K562 (cell line): Measurements from ENCODE around the gene KLHL22. TPM values are rescaled to one million over a fixed set of nuclear protein-coding genes. Genes with fewer than 3 reads are reported as not detected.
A peak's percentile ranks its signal among the peaks of the same experiment; 100 is the strongest.

Source experiments
- CBFB ChIP-seq: sonication (generic); formaldehyde crosslinking; IDR thresholded peaks from 2 replicates; pipeline ENCODE4 v1.4.0; 2020; ENCODE audit warnings: mild to moderate bottlenecking, missing genetic modification reagents
- CREBBP ChIP-seq: IDR thresholded peaks from one replicate; pipeline ENCODE4 v1.6.1; 2012; ENCODE audit warnings: low read depth, mild to moderate bottlenecking, control low read depth, inconsistent platforms, low read length
- CTBP1 ChIP-seq: fragments of 450-650 bp; IDR thresholded peaks from 2 replicates; pipeline ENCODE4 v1.6.1; 2016; ENCODE audit warnings: borderline replicate concordance
- ETV5 ChIP-seq: sonication (generic); formaldehyde crosslinking; IDR thresholded peaks from 2 replicates; pipeline ENCODE4 v1.4.0; 2020; ENCODE audit warnings: low read depth, mild to moderate bottlenecking, missing genetic modification reagents
- POLR2AphosphoS2 ChIP-seq: IDR thresholded peaks from 2 replicates; pipeline ENCODE4 v1.6.1; 2012; ENCODE audit warnings: low read length, improper control_type of control experiment
- SAFB ChIP-seq: fragments of 200-400 bp; formaldehyde crosslinking; IDR thresholded peaks from 2 replicates; pipeline ENCODE4 v1.6.1; 2017; ENCODE audit warnings: low read depth, low read length, borderline replicate concordance
- SNRNP70 ChIP-seq: fragments of 200-400 bp; formaldehyde crosslinking; optimal IDR thresholded peaks from 2 replicates; pipeline ENCODE3; 2017; ENCODE audit warnings: low read depth, low read length
- ZBTB34 ChIP-seq: fragments of 250-450 bp; sonication (Bioruptor Pico); IDR thresholded peaks from 2 replicates; pipeline ENCODE4 v1.8.0; 2021; ENCODE audit warnings: mild to moderate bottlenecking, moderate library complexity
- ZFP1 ChIP-seq: fragments of 450-650 bp; formaldehyde crosslinking; IDR thresholded peaks from 2 replicates; pipeline ENCODE4 v1.4.0; 2020; ENCODE audit warnings: mild to moderate bottlenecking, mixed read lengths
- ZFP91 ChIP-seq: sonication (generic); formaldehyde crosslinking; IDR thresholded peaks from 2 replicates; pipeline ENCODE4 v1.8.0; 2022; ENCODE audit warnings: mild to moderate bottlenecking, missing genetic modification reagents
- ZNF717 ChIP-seq: fragments of 250-450 bp; sonication (Bioruptor Pico); IDR thresholded peaks from 2 replicates; pipeline ENCODE4 v1.5.0; 2021
- ZNF77 ChIP-seq: fragments of 250-450 bp; sonication (Bioruptor Pico); IDR thresholded peaks from 2 replicates; pipeline ENCODE4 v1.5.0; 2020
- polyA plus RNA-seq, 8 experiments: library from polyadenylated mRNA; depleted of rRNA in 4 of 8; stranded (reverse) in 5 of 8; unstranded in 3 of 8; fragments of >200 nt; fragmentation: Nextera tagmentation in 2 of 8; fragmentation: Illumina TruSeq in 1 of 8; extraction: Ambion mirVana in 2 of 8; extraction: Trizol in 1 of 8; gene quantifications; 2 replicates each; pipeline versions ENCODE4 v1.2.1 to v1.2.3, GENCODE V29; 2011 to 2014; ENCODE audit warnings: inconsistent platforms in 1 of 8, missing spikeins in 1 of 8
- total RNA-seq, 7 experiments: library from RNA; depleted of rRNA in 6 of 7; stranded (reverse); fragments of >200 nt in 6 of 7; fragmentation: Illumina TruSeq in 2 of 7; extraction: Trizol in 2 of 7; gene quantifications; 2 replicates each; pipeline versions ENCODE4 v1.2.1 to v1.2.3, GENCODE V29; 2011 to 2021; ENCODE audit warnings: low replicate concordance in 1 of 7
- TF ChIP-seq, protein P1 (sequence below), 2 experiments: fragments of 150-350 bp in 1 of 2; IDR thresholded peaks; 2 replicates each; pipeline ENCODE4 v1.6.1; 2012 to 2016; ENCODE audit warnings: low read depth in 2 of 2, low read length in 2 of 2, mild to moderate bottlenecking in 1 of 2, moderate library complexity in 1 of 2
- TF ChIP-seq, protein P2 (sequence below): sonication (generic); formaldehyde crosslinking; IDR thresholded peaks from 2 replicates; pipeline ENCODE4 v1.8.1; 2023; ENCODE audit warnings: mild to moderate bottlenecking, missing genetic modification reagents
- TF ChIP-seq, protein P3 (sequence below): IDR thresholded peaks from 3 replicates; pipeline ENCODE4 v1.6.1; 2011; ENCODE audit warnings: borderline replicate concordance, mild to moderate bottlenecking, moderate library complexity; ENCODE audit not compliant: insufficient read length; ENCODE audit errors: extremely low read depth

Gene KLHL22
- total and polyA plus RNA-seq, 9 of the 15 experiments (the other 6 are each of a cell fraction or from before 2014, with no cell fraction given), result 1.3 to 25.6 (median 15.2) TPM

- TF ChIP-seq, protein P1, sequence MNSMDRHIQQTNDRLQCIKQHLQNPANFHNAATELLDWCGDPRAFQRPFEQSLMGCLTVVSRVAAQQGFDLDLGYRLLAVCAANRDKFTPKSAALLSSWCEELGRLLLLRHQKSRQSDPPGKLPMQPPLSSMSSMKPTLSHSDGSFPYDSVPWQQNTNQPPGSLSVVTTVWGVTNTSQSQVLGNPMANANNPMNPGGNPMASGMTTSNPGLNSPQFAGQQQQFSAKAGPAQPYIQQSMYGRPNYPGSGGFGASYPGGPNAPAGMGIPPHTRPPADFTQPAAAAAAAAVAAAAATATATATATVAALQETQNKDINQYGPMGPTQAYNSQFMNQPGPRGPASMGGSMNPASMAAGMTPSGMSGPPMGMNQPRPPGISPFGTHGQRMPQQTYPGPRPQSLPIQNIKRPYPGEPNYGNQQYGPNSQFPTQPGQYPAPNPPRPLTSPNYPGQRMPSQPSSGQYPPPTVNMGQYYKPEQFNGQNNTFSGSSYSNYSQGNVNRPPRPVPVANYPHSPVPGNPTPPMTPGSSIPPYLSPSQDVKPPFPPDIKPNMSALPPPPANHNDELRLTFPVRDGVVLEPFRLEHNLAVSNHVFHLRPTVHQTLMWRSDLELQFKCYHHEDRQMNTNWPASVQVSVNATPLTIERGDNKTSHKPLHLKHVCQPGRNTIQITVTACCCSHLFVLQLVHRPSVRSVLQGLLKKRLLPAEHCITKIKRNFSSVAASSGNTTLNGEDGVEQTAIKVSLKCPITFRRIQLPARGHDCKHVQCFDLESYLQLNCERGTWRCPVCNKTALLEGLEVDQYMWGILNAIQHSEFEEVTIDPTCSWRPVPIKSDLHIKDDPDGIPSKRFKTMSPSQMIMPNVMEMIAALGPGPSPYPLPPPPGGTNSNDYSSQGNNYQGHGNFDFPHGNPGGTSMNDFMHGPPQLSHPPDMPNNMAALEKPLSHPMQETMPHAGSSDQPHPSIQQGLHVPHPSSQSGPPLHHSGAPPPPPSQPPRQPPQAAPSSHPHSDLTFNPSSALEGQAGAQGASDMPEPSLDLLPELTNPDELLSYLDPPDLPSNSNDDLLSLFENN (IDR thresholded peaks at IDR 0.05; ENCODE audit: low read depth in 2 of 2, low read length in 2 of 2), result no peak
- no peak for TF ChIP-seq CREBBP
- no peak for TF ChIP-seq ZFP1 (CRISPR knock-in tag)
- TF ChIP-seq ZNF717 (CRISPR knock-in tag), result no peak
- TF ChIP-seq, protein P2, sequence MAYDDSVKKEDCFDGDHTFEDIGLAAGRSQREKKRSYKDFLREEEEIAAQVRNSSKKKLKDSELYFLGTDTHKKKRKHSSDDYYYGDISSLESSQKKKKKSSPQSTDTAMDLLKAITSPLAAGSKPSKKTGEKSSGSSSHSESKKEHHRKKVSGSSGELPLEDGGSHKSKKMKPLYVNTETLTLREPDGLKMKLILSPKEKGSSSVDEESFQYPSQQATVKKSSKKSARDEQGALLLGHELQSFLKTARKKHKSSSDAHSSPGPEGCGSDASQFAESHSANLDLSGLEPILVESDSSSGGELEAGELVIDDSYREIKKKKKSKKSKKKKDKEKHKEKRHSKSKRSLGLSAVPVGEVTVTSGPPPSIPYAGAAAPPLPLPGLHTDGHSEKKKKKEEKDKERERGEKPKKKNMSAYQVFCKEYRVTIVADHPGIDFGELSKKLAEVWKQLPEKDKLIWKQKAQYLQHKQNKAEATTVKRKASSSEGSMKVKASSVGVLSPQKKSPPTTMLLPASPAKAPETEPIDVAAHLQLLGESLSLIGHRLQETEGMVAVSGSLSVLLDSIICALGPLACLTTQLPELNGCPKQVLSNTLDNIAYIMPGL, result peak; percentile 64; the same call in 1 of the 2 replicates
- no peak for TF ChIP-seq CBFB (CRISPR knock-in tag)
- TF ChIP-seq ZBTB34 (CRISPR knock-in tag), result 0 out of 2 replicates have a peak, but pooled peaks have one; percentile 15
- TF ChIP-seq SNRNP70, result no peak
- TF ChIP-seq SAFB, result 0 out of 2 replicates have a peak, but pooled peaks have one; percentile 57
- TF ChIP-seq ZNF77, result no peak
- TF ChIP-seq, protein P3, sequence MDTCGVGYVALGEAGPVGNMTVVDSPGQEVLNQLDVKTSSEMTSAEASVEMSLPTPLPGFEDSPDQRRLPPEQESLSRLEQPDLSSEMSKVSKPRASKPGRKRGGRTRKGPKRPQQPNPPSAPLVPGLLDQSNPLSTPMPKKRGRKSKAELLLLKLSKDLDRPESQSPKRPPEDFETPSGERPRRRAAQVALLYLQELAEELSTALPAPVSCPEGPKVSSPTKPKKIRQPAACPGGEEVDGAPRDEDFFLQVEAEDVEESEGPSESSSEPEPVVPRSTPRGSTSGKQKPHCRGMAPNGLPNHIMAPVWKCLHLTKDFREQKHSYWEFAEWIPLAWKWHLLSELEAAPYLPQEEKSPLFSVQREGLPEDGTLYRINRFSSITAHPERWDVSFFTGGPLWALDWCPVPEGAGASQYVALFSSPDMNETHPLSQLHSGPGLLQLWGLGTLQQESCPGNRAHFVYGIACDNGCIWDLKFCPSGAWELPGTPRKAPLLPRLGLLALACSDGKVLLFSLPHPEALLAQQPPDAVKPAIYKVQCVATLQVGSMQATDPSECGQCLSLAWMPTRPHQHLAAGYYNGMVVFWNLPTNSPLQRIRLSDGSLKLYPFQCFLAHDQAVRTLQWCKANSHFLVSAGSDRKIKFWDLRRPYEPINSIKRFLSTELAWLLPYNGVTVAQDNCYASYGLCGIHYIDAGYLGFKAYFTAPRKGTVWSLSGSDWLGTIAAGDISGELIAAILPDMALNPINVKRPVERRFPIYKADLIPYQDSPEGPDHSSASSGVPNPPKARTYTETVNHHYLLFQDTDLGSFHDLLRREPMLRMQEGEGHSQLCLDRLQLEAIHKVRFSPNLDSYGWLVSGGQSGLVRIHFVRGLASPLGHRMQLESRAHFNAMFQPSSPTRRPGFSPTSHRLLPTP, result no peak
- TF ChIP-seq CTBP1, result no peak
- TF ChIP-seq ZFP91, result no peak
- TF ChIP-seq ETV5 (CRISPR knock-in tag), result no peak
- no peak; the same call in 1 of the 2 replicates for TF ChIP-seq POLR2AphosphoS2
Observed at GRCh38 chr22:20494978-20495860, at the start of gene KLHL22 (continued).
